IPS-15b (cell line): ENCODE results near the gene DPP8.

Experiments used
- H3K27me3 ChIP-seq: one replicate; pipeline ENCODE4 v1.6.1; 2013; ENCODE audit warnings: low read length; ENCODE audit not compliant: control insufficient read depth, insufficient read depth
- H3K36me3 ChIP-seq: one replicate; pipeline ENCODE4 v1.6.1; 2013; ENCODE audit warnings: low read length; ENCODE audit not compliant: control insufficient read depth, insufficient read depth
- H3K4me1 ChIP-seq: one replicate; pipeline ENCODE4 v1.6.1; 2013; ENCODE audit warnings: mild to moderate bottlenecking, low read length; ENCODE audit not compliant: control insufficient read depth, insufficient read depth
- H3K4me3 ChIP-seq: one replicate; pipeline ENCODE4 v1.5.1; 2013; ENCODE audit warnings: low read depth, low read length
- H3K9ac ChIP-seq: one replicate; pipeline ENCODE4 v1.6.1; 2013; ENCODE audit warnings: low read depth, mild to moderate bottlenecking, low read length
- H3K9me3 ChIP-seq: one replicate; pipeline ENCODE4 v1.6.1; 2013; ENCODE audit warnings: mild to moderate bottlenecking, low read length; ENCODE audit not compliant: control insufficient read depth, insufficient read depth

The DPP8 gene

DNA sequence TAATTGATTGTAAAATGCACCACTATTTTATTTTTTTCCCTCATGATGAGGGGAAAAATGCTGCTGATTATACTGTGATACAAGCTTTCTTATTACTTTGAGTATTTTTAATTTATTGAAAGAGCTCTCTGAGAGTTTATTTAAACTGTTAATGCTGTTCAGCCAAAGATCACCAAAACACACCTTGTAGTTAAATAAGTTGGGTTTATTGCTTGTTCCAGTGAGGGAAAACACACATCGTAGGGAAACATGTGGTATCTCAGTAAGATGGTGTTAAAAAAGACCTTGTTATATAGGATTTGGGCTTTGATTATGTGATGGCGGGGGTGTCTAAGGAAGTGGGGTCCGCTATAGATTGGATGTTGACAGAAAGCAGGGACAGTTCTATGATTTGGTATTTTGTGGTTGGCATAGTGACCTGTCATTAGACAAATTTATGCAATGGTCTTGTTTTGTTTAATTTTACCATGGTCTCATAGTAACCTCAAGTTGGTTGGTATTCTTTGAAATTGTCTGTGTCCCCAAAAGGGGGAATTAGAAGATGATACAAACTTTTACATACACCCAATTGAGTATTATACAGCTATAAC, 23.8 kb upstream of the DPP8 start:
- no peak overlapping the region for H3K9ac ChIP-seq
- H3K9me3 ChIP-seq = no peaks in the 10 kb centered on the region
- H3K36me3 ChIP-seq = no peaks in the 10 kb centered on the region
- no peaks in the 10 kb centered on the region for H3K27me3 ChIP-seq
- H3K4me3 ChIP-seq = no peak overlapping the region
- no peaks in the 10 kb centered on the region for H3K4me1 ChIP-seq

DNA sequence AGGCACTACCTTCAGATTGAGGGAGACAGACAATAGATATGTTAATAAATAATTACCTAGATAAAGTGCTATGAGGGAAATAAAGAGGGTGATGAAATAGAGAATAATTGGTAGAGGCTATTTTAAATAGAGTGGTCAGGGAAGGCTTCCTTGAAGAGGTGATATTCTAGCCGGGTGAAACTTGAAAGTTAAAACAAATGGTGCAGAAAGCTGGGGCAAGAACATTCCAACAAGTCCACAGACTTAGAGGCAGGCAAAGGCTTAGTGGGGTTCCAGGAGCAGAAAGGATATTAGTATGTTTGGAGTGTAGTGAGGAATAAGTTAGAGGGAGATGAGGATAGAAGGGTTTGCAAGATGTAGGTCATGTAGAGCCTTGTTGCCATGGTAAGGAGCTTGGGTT, 22.8 kb upstream of the DPP8 start:
- Histone ChIP-seq H3K9ac (no peak overlapping the region), H3K4me3 (no peak overlapping the region), H3K9me3 (no peaks in the 10 kb centered on the region), H3K4me1 (no peaks in the 10 kb centered on the region), H3K27me3 (no peaks in the 10 kb centered on the region), H3K36me3 (no peaks in the 10 kb centered on the region)

DNA sequence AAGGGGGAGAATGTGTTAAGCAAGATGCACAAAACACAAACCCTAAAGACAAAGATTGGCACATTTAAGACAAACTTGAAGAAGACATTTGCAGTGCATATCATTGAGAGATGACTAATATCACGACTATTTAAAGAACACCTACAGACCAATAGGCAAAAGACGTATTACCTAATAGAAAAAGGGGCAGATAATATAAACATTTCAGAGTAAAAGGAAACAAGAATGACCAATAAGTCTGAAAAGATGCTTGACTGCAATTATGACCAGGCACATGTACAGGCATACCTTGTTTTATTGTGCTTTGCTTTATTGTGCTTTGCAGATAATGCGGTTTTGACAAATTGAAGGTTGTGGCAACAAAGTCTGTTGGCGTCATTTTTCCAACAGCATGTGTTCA, 17.7 kb upstream of the DPP8 start:
- no peaks in the 10 kb centered on the region for H3K9me3 ChIP-seq
- H3K27me3 ChIP-seq = no peaks in the 10 kb centered on the region
- H3K9ac ChIP-seq = no peak overlapping the region
- H3K4me3 ChIP-seq = no peak overlapping the region
- H3K36me3 ChIP-seq = peaks cover 2% of the 10 kb centered on the region
- peaks cover 18% of the 10 kb centered on the region for H3K4me1 ChIP-seq

DNA sequence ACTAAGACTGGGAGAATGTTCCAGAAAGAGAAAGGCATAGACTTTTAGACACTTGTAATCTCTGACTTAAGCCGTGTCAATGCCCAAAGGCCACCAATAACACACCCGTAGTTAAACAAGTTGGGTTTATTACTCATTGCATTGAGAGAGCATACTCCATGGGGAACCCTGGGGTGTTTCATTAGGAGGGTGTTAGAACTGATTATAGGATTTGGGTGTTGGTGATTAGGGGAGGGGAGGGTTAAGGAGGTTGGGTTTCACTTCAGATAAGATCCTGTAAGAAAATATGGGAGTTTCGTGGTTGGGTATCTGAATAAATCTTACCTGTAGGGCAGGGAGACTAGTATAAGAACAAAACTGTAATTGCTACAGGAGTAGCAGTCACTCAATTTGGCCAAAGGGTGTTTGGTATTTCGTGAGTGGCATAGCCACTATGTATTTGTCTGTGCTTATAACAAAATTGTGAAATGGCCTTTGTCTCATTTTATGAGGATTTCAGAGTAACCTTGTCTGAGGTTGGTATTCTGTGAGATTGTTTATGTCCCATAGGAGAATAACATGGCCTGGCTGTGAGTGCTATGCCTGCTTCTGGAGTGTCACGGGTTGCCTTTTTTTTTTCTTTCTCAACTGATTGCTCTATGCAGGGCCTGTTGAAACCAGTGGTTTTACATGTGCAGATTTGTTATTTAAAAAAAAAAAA, 15.7 kb upstream of the DPP8 start:
- Histone ChIP-seq H3K9ac (no peak overlapping the region), H3K4me3 (no peak overlapping the region), H3K9me3 (no peaks in the 10 kb centered on the region), H3K4me1 (peaks cover 21% of the 10 kb centered on the region), H3K36me3 (peaks cover 2% of the 10 kb centered on the region), H3K27me3 (no peaks in the 10 kb centered on the region)

DNA sequence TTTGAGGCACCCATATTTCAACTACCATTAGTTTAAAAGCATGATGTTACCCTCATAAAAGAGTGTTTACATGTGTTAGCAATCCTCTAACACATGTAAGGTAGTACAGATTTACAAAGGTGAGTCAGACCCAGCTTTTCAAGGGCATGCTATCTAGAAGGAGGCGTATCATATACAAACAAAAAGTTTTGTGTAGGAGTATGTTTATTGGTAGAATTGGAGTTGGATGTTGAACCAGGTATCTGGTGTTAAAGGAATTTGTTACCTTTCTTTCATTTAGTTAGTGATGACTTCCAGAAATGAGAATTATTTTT, 15.2 kb upstream of the DPP8 start:
- H3K9me3 ChIP-seq = no peaks in the 10 kb centered on the region
- no peak overlapping the region for H3K4me3 ChIP-seq
- H3K36me3 ChIP-seq = peaks cover 2% of the 10 kb centered on the region
- H3K27me3 ChIP-seq = no peaks in the 10 kb centered on the region
- no peak overlapping the region for H3K9ac ChIP-seq
- peaks cover 21% of the 10 kb centered on the region for H3K4me1 ChIP-seq

DNA sequence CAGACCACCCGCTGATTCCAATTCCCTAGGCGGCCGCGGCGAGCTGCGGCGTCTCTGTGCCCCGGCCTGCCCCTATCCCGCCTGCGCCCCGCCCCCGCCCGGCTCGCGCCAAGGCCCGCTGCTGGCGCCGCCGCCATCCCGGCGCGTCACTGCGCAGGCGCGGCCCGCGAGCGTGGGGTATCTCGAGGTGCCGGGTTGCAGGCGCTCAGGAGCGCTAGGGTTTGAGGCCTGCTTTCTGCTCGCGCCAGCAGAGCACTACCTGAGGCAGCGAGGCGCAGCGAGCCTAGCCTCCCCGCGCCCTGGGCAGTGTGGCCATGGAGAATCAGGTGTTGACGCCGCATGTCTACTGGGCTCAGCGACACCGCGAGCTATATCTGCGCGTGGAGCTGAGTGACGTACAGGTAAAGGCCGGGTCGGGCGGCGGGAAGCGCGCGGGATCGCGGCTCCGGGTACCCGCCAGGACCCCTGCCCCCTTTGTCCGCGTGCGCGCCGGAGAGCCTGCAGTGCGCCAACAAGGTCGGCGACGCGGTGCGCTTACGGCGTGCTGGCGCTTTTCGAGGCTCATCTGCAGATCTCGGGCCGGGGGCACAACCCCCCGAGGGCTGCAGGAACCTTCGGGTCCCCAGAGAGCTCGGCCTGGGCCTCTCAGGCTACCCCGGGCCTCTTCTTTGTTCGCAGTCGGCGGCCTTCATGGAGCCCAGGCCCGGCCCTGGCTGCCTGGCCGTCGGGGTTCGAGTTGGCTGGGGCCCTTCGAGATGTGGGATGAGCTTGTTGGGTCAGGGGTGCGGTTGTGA, 13.0 kb upstream of the DPP8 start, which contains the start of gene HACD3:
Gene HACD3, plus strand, starts transcription at position 146 of the 794 bp plus-strand sequence. Its CDS starts 169 bp downstream, at position 315.
- Histone ChIP-seq H3K4me3 (peak within 1 kb of the TSS; percentile 92), H3K36me3 (peaks cover 2% of the 10 kb centered on the region), H3K9ac (peak within 1 kb of the TSS; percentile 85), H3K27me3 (no peaks in the 10 kb centered on the region), H3K9me3 (no peaks in the 10 kb centered on the region), H3K4me1 (peaks cover 21% of the 10 kb centered on the region)

DNA sequence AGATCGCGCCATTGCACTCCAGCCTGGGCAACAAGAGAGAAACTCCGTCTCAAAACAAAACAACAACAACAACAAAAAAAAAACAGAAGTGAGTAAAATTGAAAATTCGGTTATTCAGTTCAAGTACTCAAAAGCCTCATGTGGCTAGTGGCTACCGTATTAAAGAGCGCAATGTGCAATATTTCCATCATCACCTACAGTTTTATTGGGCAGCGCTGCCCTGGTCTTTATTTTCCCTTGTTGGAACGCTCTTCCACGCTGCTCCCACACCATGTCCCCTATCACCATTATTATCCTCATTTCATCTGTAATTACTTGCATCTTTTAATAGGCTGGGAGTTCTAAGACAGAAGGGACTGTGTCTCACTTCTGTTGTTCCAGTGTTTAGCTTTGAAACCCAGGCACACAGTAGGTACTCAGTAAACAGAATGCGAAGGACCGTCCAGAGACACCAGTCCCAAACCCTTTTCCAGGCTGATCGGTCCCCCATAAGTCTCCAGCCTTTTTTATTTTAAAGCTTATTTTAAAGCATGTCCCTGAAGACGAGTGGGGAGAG, 12.4 kb upstream of the DPP8 start:
- peak overlapping the region; percentile 92 for H3K4me3 ChIP-seq
- H3K9ac ChIP-seq = peak overlapping the region; percentile 32
- no peaks in the 10 kb centered on the region for H3K27me3 ChIP-seq
- no peaks in the 10 kb centered on the region for H3K9me3 ChIP-seq
- H3K4me1 ChIP-seq = peaks cover 21% of the 10 kb centered on the region
- peaks cover 2% of the 10 kb centered on the region for H3K36me3 ChIP-seq

DNA sequence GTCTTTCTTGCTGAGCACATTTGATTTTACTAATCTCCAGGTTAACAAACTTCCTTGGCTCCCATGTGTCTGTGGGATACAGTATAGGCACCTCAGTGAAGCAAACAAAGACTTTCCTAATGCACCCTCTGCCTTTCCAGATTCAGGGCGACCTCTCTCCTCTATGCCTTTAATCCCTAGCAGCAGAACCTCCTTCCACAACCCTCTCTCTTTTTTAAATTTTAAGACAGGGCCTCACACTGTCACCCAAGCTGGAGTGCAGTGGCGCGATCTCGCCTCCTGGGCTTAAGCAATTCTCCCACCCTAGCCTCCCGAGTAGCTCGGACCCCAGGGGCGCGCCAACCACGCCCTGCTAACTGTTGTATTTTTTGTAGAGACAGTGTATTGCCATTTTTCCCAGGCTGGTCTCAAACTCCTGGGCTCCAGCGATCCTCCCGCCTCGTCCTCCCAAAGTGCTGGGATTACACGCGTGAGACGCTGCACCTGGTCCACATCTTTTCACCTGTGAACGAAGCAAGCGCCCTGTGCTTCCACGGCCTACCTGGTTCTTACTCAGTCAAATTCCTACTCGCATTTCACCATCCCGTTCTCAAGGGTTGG, 11.1 kb upstream of the DPP8 start:
- peaks cover 2% of the 10 kb centered on the region for H3K36me3 ChIP-seq
- H3K4me1 ChIP-seq = peaks cover 14% of the 10 kb centered on the region
- no peak overlapping the region for H3K9ac ChIP-seq
- no peak overlapping the region for H3K4me3 ChIP-seq
- no peaks in the 10 kb centered on the region for H3K27me3 ChIP-seq
- H3K9me3 ChIP-seq = no peaks in the 10 kb centered on the region

DNA sequence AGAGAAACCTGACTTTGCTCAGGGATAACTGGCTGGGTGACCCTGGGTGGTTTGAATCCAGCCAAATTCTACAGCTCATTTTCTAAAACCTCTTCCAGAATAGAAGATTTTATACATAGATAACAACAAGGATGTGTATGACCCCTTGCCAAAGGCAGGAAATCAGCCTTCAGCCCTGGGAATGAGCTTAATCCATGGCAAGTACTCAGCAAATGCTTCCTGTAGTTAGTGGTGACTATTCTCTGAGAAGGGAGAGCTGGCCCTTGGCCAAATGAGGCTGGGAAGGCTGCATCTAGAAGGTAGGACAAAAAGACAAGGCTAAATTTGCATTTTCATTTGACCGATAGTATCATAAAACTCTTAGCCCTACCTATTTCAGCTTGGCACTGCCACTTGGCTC, 8.1 kb upstream of the DPP8 start:
- no peaks in the 10 kb centered on the region for H3K27me3 ChIP-seq
- H3K4me3 ChIP-seq = no peak overlapping the region
- H3K36me3 ChIP-seq = peaks cover 2% of the 10 kb centered on the region
- no peaks in the 10 kb centered on the region for H3K9me3 ChIP-seq
- H3K9ac ChIP-seq = no peak overlapping the region
- peaks cover 3% of the 10 kb centered on the region for H3K4me1 ChIP-seq

DNA sequence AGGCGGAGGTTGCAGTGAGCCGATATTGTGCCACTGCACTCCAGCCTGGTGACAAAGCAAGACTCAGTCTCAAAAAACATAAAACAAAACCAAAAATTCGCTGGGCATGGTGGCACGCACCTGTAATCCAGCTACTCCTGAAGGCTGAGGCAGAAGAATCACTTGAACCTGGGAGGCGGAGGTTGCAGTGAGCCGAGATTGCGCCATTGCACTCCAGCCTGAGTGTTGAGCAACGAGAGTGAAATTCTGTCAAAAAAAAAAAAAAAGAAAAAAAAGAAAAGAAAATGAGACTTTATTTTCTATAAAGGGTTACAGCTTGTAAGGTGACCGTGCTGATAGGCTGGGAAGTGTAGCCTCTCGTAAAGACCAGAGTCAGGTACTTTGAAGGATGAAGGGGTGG, 6.7 kb upstream of the DPP8 start:
- Histone ChIP-seq H3K9ac (no peak overlapping the region), H3K27me3 (no peaks in the 10 kb centered on the region), H3K9me3 (no peaks in the 10 kb centered on the region), H3K36me3 (no peaks in the 10 kb centered on the region), H3K4me3 (no peak overlapping the region), H3K4me1 (no peaks in the 10 kb centered on the region)

DNA sequence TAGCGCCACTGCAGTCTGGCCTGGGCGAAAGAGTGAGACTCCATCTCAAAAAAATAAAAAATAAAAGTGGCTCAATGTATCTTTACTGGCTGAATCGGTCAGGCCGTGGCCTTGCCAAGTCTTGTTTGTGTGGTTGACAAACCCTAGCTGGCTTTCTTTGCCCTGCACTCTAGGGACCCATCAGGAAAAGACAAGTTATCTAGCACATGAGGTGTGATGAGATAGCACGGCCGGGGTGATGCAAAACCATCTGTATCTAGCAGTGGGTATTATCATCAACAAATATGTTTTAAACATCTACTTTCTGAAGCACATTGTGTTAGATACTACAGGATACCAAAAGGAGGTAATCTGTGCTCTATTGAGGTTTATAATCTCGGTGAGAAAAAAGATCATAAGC, 3.9 kb upstream of the DPP8 start:
- no peaks in the 10 kb centered on the region for H3K27me3 ChIP-seq
- H3K4me3 ChIP-seq = no peak overlapping the region
- H3K4me1 ChIP-seq = peaks cover 4% of the 10 kb centered on the region
- H3K36me3 ChIP-seq = no peaks in the 10 kb centered on the region
- no peak overlapping the region for H3K9ac ChIP-seq
- no peaks in the 10 kb centered on the region for H3K9me3 ChIP-seq
